Neural progenitor cell (in vitro differentiated cells): ENCODE data around the gene LDHD. TPM values are rescaled to one million over a fixed set of nuclear protein-coding genes. Genes with fewer than 3 reads are reported as not detected.
A peak's percentile ranks its signal among the peaks of the same experiment; 100 is the strongest.

ENCODE experiments used
- DNase-seq: peaks from one replicate; pipeline ENCODE4 v3.0.0-alpha.2; 2016; ENCODE audit warnings: low spot score
- H2AFZ ChIP-seq: fragments of 200-600 bp; sonication (generic); replicated peaks from 2 replicates; pipeline ENCODE4 v1.6.1; 2016; ENCODE audit warnings: antibody characterized with exemption
- H3F3A ChIP-seq: fragments of 200-600 bp; sonication (generic); 2 replicates; pipeline ENCODE4 v1.6.1; 2016; ENCODE audit warnings: antibody characterized with exemption, low read depth
- H3K27ac ChIP-seq: fragments of 200-600 bp; sonication (generic); 2 replicates; pipeline ENCODE4 v1.5.1; 2016; ENCODE audit warnings: mild to moderate bottlenecking
- H3K27me3 ChIP-seq: fragments of 200-600 bp; sonication (generic); 2 replicates; pipeline ENCODE4 v1.6.1; 2016; ENCODE audit warnings: mild to moderate bottlenecking, moderate library complexity
- H3K36me3 ChIP-seq: fragments of 200-600 bp; sonication (generic); 2 replicates; pipeline ENCODE4 v1.5.1; 2016
- H3K4me1 ChIP-seq: fragments of 200-600 bp; sonication (generic); 2 replicates; pipeline ENCODE4 v1.6.1; 2016; ENCODE audit warnings: mixed run types
- H3K4me2 ChIP-seq: fragments of 200-600 bp; sonication (generic); 2 replicates; pipeline ENCODE4 v1.6.1; 2016
- H3K4me3 ChIP-seq: fragments of 200-600 bp; sonication (generic); 2 replicates; pipeline ENCODE4 v1.5.1; 2016
- H3K79me2 ChIP-seq: fragments of 200-600 bp; sonication (generic); 2 replicates; pipeline ENCODE4 v1.6.1; 2016; ENCODE audit warnings: low read depth
- H3K9ac ChIP-seq: fragments of 200-600 bp; sonication (generic); 2 replicates; pipeline ENCODE4 v1.6.1; 2016
- H3K9me3 ChIP-seq: fragments of 200-600 bp; sonication (generic); 2 replicates; pipeline ENCODE4 v1.5.1; 2016; ENCODE audit warnings: low read depth
- H4K20me1 ChIP-seq: fragments of 200-600 bp; sonication (generic); 2 replicates; pipeline ENCODE4 v1.6.1; 2016; ENCODE audit warnings: low read depth
- H3K27ac Mint-ChIP-seq: 3 replicates; pipeline ENCODE4 v1.8.0; 2021; ENCODE audit warnings: mixed read lengths
- H3K27me3 Mint-ChIP-seq: 2 replicates; pipeline ENCODE4 v1.8.0; 2022; ENCODE audit warnings: low read depth, mild to moderate bottlenecking, inconsistent platforms, moderate library complexity, mixed read lengths; ENCODE audit not compliant: insufficient read depth
- H3K36me3 Mint-ChIP-seq: 3 replicates; pipeline ENCODE4 v1.8.0; 2021; ENCODE audit warnings: mixed read lengths
- H3K4me1 Mint-ChIP-seq: 3 replicates; pipeline ENCODE4 v1.8.0; 2021; ENCODE audit warnings: mixed read lengths
- H3K4me3 Mint-ChIP-seq: 3 replicates; pipeline ENCODE4 v1.8.0; 2021; ENCODE audit warnings: mild to moderate bottlenecking, moderate library complexity, mixed read lengths
- H3K9me3 Mint-ChIP-seq: 3 replicates; pipeline ENCODE4 v1.8.0; 2020; ENCODE audit warnings: mixed read lengths
- EZH2 ChIP-seq: fragments of 200-600 bp; sonication (generic); IDR thresholded peaks from 2 replicates; pipeline ENCODE4 v1.6.1; 2017; ENCODE audit warnings: antibody characterized with exemption, mild to moderate bottlenecking, moderate library complexity
- EZH2phosphoT487 ChIP-seq: fragments of 200-600 bp; sonication (generic); IDR thresholded peaks from 2 replicates; pipeline ENCODE4 v1.6.1; 2017; ENCODE audit warnings: antibody characterized with exemption
- total RNA-seq: library from RNA; depleted of rRNA; stranded (reverse); fragments of >200 nt; gene quantifications from 2 replicates; pipeline ENCODE4 v1.2.3, GENCODE V29; 2015; ENCODE audit warnings: low replicate concordance
- TF ChIP-seq, protein P1 (sequence below): fragments of 200-600 bp; sonication (generic); IDR thresholded peaks from 2 replicates; pipeline ENCODE4 v1.5.1; 2017; ENCODE audit warnings: antibody characterized with exemption, mild to moderate bottlenecking

The LDHD gene
- total RNA-seq, 1 donor from 2014 or later, result 0.60 TPM

DNA sequence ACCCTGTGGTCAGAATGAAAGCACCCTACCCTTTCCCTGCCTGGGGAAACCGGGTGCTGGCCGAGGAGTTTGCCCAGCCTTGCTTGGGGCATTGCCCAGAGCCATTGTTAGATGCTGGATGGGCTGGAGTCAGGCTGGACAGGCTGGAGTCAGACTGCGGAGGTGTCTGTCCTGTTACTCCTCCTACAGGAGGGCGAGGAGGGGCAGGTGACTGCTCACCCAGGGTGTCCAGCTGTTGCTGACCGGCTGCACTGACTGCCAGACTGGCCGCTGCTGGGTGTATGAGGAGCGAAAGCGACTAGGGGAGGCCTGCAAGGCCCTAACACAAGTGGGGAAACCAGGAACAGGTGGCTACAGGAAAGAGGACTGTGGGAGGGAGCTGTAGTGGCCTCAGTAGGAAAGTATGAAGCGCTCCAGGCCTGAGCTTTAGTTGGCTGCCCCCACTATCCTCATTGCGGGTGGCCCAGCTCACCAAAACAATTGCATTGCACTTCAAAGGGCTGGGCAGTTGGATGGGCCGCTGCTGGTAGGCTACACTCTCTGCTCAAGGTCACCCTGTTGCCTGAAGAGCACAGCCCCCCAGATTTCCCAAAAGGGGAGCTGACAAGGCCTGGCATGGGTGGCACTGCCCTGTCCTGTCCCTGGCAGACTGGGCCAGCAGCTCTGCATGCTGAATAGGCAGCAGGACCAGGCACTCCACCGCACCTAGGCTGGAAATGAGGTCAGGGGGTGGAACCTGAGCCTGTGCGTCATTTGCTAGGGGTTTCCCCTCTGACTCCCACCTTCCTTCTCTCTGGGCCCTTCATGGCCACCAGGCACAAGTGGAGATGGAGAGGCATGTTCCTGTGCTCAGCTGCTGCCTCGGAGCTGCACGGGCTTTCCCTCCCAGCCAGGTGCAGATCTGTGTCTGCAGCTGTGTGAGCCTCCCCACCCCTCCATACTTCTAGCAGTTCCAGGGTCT, 18.4 kb downstream of the LDHD start:
- Mint-ChIP-seq H3K4me3 (no peak overlapping the region), H3K4me1 (peaks cover 20% of the 10 kb centered on the region), H3K27ac (no peak overlapping the region), H3K36me3 (peaks cover 19% of the 10 kb centered on the region), H3K9me3 (no peaks in the 10 kb centered on the region), H3K27me3 (peaks cover 5% of the 10 kb centered on the region)
- Histone ChIP-seq H3K27ac (no peak overlapping the region), H3K4me1 (peaks cover 21% of the 10 kb centered on the region), H3F3A (peaks cover 4% of the 10 kb centered on the region), H3K4me2 (no peak overlapping the region), H3K9ac (no peak overlapping the region), H2AFZ (no peak overlapping the region), H4K20me1 (peaks cover 60% of the 10 kb centered on the region), H3K27me3 (no peaks in the 10 kb centered on the region), H3K36me3 (no peaks in the 10 kb centered on the region), H3K4me3 (no peak overlapping the region), H3K9me3 (no peaks in the 10 kb centered on the region), H3K79me2 (peaks cover 4% of the 10 kb centered on the region)
- TF ChIP-seq EZH2phosphoT487, result no peak
- DNase-seq, result no peak

DNA sequence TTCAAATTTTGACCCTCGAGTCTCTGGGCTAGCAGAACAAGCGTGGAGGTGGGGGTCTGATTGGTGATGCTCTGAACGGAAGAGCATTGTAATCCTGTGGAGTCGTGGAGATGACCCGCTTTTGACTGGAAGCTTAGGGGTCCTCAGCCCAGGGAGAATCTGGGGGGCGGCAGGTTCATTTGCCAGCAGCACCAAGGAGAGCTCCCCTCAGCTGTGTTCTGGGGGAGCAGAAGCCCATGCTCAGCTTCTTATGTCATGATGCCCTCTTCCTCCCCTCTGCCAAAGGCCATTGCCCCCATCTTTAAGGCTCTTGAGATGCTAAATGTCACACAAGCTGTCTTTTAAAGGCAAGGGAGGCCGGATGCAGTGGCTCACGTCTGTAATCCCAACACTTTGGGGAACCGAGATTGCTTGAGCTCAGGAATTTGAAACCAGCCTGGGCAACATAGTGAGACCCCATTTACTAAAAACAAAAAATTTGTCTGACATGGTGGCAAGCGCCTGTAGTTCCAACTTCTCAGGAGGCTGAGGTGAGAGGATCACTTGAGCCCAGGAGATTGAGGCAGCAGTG, 19.3 kb downstream of the LDHD start:
- H3K27me3 ChIP-seq, result no peaks in the 10 kb centered on the region
- TF ChIP-seq, protein P1, sequence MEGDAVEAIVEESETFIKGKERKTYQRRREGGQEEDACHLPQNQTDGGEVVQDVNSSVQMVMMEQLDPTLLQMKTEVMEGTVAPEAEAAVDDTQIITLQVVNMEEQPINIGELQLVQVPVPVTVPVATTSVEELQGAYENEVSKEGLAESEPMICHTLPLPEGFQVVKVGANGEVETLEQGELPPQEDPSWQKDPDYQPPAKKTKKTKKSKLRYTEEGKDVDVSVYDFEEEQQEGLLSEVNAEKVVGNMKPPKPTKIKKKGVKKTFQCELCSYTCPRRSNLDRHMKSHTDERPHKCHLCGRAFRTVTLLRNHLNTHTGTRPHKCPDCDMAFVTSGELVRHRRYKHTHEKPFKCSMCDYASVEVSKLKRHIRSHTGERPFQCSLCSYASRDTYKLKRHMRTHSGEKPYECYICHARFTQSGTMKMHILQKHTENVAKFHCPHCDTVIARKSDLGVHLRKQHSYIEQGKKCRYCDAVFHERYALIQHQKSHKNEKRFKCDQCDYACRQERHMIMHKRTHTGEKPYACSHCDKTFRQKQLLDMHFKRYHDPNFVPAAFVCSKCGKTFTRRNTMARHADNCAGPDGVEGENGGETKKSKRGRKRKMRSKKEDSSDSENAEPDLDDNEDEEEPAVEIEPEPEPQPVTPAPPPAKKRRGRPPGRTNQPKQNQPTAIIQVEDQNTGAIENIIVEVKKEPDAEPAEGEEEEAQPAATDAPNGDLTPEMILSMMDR, result no peak
- TF ChIP-seq EZH2 (no peak), EZH2phosphoT487 (no peak)
- Mint-ChIP-seq H3K36me3 (peaks cover 10% of the 10 kb centered on the region), H3K4me1 (peaks cover 20% of the 10 kb centered on the region), H3K4me3 (no peak overlapping the region), H3K9me3 (no peaks in the 10 kb centered on the region), H3K27me3 (peaks cover 2% of the 10 kb centered on the region), H3K27ac (no peak overlapping the region)
- no peak overlapping the region for H3K9ac ChIP-seq
- no peak overlapping the region for H2AFZ ChIP-seq
- no peak overlapping the region for H3K4me3 ChIP-seq
- no peak overlapping the region for H3K4me2 ChIP-seq
- H3K9me3 ChIP-seq, result no peaks in the 10 kb centered on the region
- H3K79me2 ChIP-seq, result peaks cover 10% of the 10 kb centered on the region
- H3K36me3 ChIP-seq, result no peaks in the 10 kb centered on the region
- H4K20me1 ChIP-seq, result peaks cover 69% of the 10 kb centered on the region
- H3K27ac ChIP-seq, result no peak overlapping the region
- H3K4me1 ChIP-seq, result peaks cover 21% of the 10 kb centered on the region
- no peak for DNase-seq
- peaks cover 4% of the 10 kb centered on the region for H3F3A ChIP-seq

DNA sequence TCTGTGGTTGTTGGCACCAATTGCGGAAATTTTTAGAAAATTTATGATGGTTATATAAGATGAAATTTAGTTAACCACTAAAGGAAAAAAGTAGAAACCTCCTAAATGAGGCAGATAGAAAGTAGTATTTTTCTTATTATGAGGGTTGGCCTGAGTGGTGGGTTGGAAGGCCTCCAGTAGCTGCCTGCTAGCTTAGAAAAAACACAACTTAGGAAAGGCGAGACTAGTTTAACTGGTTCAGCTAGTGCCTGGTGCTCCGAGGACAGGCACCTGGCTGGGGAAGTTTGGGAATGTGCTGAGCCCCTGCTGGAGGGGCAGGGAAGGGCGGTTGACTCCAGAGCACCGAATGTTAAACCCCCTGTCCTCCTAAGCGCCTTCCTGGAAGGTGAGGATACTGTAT, 19.9 kb downstream of the LDHD start:
- Mint-ChIP-seq H3K36me3 (peaks cover 7% of the 10 kb centered on the region), H3K27me3 (peaks cover 2% of the 10 kb centered on the region), H3K4me1 (peaks cover 20% of the 10 kb centered on the region), H3K4me3 (no peak overlapping the region), H3K9me3 (no peaks in the 10 kb centered on the region), H3K27ac (no peak overlapping the region)
- TF ChIP-seq EZH2phosphoT487, result no peak
- TF ChIP-seq, protein P1, result peak; percentile 50
- no peak overlapping the region for H3K4me3 ChIP-seq
- H3K36me3 ChIP-seq, result no peaks in the 10 kb centered on the region
- no peak overlapping the region for H3K9ac ChIP-seq
- no peaks in the 10 kb centered on the region for H3K27me3 ChIP-seq
- peak; percentile 47 for DNase-seq
- H3K4me2 ChIP-seq, result no peak overlapping the region
- H3K9me3 ChIP-seq, result no peaks in the 10 kb centered on the region
- no peak overlapping the region for H3K27ac ChIP-seq
- H3K4me1 ChIP-seq, result peaks cover 21% of the 10 kb centered on the region
- no peak overlapping the region for H2AFZ ChIP-seq
- peaks cover 71% of the 10 kb centered on the region for H4K20me1 ChIP-seq
- peaks cover 15% of the 10 kb centered on the region for H3K79me2 ChIP-seq
- peaks cover 4% of the 10 kb centered on the region for H3F3A ChIP-seq

DNA sequence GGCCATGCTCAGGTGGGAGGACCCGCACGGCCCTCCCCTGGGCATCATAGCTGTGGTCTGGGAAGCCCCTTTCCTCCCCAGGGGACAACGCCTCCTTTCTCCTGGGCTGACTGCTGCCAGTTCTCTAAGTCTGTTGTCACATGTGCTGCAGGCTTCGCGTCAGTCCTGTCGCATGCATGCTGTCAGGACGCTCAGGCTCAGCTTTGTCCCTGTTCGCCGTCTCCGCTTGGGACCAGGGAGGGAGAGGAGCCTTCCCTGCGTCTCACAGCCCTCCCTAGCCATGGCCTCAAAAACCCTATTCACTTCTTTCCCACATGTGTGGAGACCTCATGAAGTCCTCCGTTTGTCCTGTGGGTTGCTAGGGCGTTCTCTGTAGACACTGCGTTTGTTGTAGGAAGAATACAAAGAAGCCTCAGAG, 21.4 kb downstream of the LDHD start:
- H3K27ac Mint-ChIP-seq, result no peak overlapping the region
- no peak overlapping the region for H3K4me3 Mint-ChIP-seq
- no peaks in the 10 kb centered on the region for H3K9me3 Mint-ChIP-seq
- Histone ChIP-seq H3F3A (peaks cover 4% of the 10 kb centered on the region), H3K36me3 (no peaks in the 10 kb centered on the region), H3K27ac (no peak overlapping the region), H3K9me3 (no peaks in the 10 kb centered on the region), H4K20me1 (peaks cover 71% of the 10 kb centered on the region), H3K27me3 (no peaks in the 10 kb centered on the region), H3K9ac (no peak overlapping the region), H3K4me2 (no peak overlapping the region), H3K79me2 (peaks cover 30% of the 10 kb centered on the region), H3K4me1 (peaks cover 21% of the 10 kb centered on the region), H3K4me3 (no peak overlapping the region), H2AFZ (no peak overlapping the region)
- peaks cover 17% of the 10 kb centered on the region for H3K4me1 Mint-ChIP-seq
- H3K36me3 Mint-ChIP-seq, result peaks cover 5% of the 10 kb centered on the region
- no peak for DNase-seq
- no peak for TF ChIP-seq EZH2
- TF ChIP-seq, protein P1, result no peak
- no peak for TF ChIP-seq EZH2phosphoT487
- no peaks in the 10 kb centered on the region for H3K27me3 Mint-ChIP-seq
